HEK293 (cell line): ENCODE measurements around the gene CDK16.

Source experiments
- CTCF ChIP-seq: fragments of 450-650 bp; formaldehyde crosslinking; IDR thresholded peaks from 2 replicates; pipeline ENCODE4 v1.5.1; 2016; ENCODE audit warnings: missing biosample characterization, missing genetic modification characterization
- MYNN ChIP-seq: fragments of 450-650 bp; formaldehyde crosslinking; IDR thresholded peaks from 2 replicates; pipeline ENCODE4 v1.5.1; 2016; ENCODE audit warnings: missing biosample characterization, missing genetic modification characterization, borderline replicate concordance
- PATZ1 ChIP-seq: fragments of 450-650 bp; formaldehyde crosslinking; IDR thresholded peaks from 2 replicates; pipeline ENCODE4 v1.5.1; 2016; ENCODE audit warnings: missing biosample characterization, missing genetic modification characterization
- PBX3 ChIP-seq: sonication (generic); formaldehyde crosslinking; IDR thresholded peaks from 2 replicates; pipeline ENCODE4 v1.8.1; 2022; ENCODE audit warnings: mild to moderate bottlenecking, moderate library complexity, missing genetic modification reagents
- REPIN1 ChIP-seq: fragments of 450-650 bp; formaldehyde crosslinking; IDR thresholded peaks from 2 replicates; pipeline ENCODE4 v1.5.1; 2017; ENCODE audit warnings: missing biosample characterization, missing genetic modification characterization, low read depth
- ZNF157 ChIP-seq: fragments of 450-650 bp; formaldehyde crosslinking; IDR thresholded peaks from 2 replicates; pipeline ENCODE4 v1.5.1; 2016; ENCODE audit warnings: missing biosample characterization, missing genetic modification characterization
- ZNF174 ChIP-seq: fragments of 450-650 bp; formaldehyde crosslinking; IDR thresholded peaks from 2 replicates; pipeline ENCODE4 v1.5.0; 2017; ENCODE audit warnings: missing biosample characterization, mild to moderate bottlenecking, missing genetic modification characterization
- ZNF175 ChIP-seq: fragments of 450-650 bp; formaldehyde crosslinking; IDR thresholded peaks from 2 replicates; pipeline ENCODE4 v1.5.1; 2016; ENCODE audit warnings: missing biosample characterization, missing genetic modification characterization
- ZNF621 ChIP-seq: fragments of 450-650 bp; formaldehyde crosslinking; IDR thresholded peaks from 2 replicates; pipeline ENCODE4 v1.5.1; 2017; ENCODE audit warnings: missing biosample characterization, missing genetic modification characterization
- ZNF747 ChIP-seq: fragments of 450-650 bp; formaldehyde crosslinking; IDR thresholded peaks from 2 replicates; pipeline ENCODE4 v1.5.1; 2016; ENCODE audit warnings: missing biosample characterization, missing genetic modification characterization
- ZSCAN5A ChIP-seq: fragments of 450-650 bp; formaldehyde crosslinking; IDR thresholded peaks from 2 replicates; pipeline ENCODE4 v1.5.1; 2016; ENCODE audit warnings: missing biosample characterization, missing genetic modification characterization

- TF ChIP-seq CTCF (no peak), ZNF747 (tag by site-specific recombination) (no peak), ZSCAN5A (no peak), PATZ1 (tag by site-specific recombination) (no peak), ZNF157 (tag by site-specific recombination) (no peak), PBX3 (no peak), ZNF174 (no peak), ZNF175 (tag by site-specific recombination) (no peak), MYNN (no peak), ZNF621 (tag by site-specific recombination) (no peak), REPIN1 (tag by site-specific recombination) (no peak)
Observed at GRCh38 chrX:47172549-47172948, 45.9 kb upstream of the CDK16 start.
